ENCODE results near the gene ADCY9. TPM values are rescaled to one million over a fixed set of nuclear protein-coding genes. Genes with fewer than 3 reads are reported as not detected.
"Not testable (repeated sequence)": the region's sequence is repeated elsewhere in the genome, so short reads cannot be mapped to it uniquely, and the experiment has no call there.

ADCY9 gene
- total RNA-seq, 2 donors from 2014 or later, result 31.5 to 42.2 TPM

- peak overlapping the region; percentile 21 to 23 for H3K27ac ChIP-seq
- no peak for TF ChIP-seq CTCF (IDR thresholded peaks at IDR 0.05)
- H3K27me3 ChIP-seq, result no peaks in the 10 kb centered on the region
- peaks cover 0 to 53% of the 10 kb centered on the region in 2 donors for H3K4me1 ChIP-seq
- H3K36me3 ChIP-seq, result no peaks in the 10 kb centered on the region
- no peak overlapping the region for H3K4me3 ChIP-seq
- DNase-seq (ENCODE audit: low spot score), result no peak
- no peaks in the 10 kb centered on the region for H3K9me3 ChIP-seq
These were observed 162.4 kb downstream of the ADCY9 start for GRCh38 chr16:3953728-3954410.

GRCh38 chr16:3952737-3953131, 163.5 kb downstream of the ADCY9 start:
- no peaks in the 10 kb centered on the region for H3K9me3 ChIP-seq
- H3K4me1 ChIP-seq, result peaks cover 0 to 51% of the 10 kb centered on the region in 2 donors
- DNase-seq (ENCODE audit: low spot score), result peak; percentile 90
- TF ChIP-seq CTCF (IDR thresholded peaks at IDR 0.05), result no peak
- no peak overlapping the region for H3K4me3 ChIP-seq
- peak overlapping the region; percentile 50 to 86 for H3K27ac ChIP-seq
- H3K27me3 ChIP-seq, result no peaks in the 10 kb centered on the region
- no peaks in the 10 kb centered on the region for H3K36me3 ChIP-seq

- no peak overlapping the region for H3K4me3 ChIP-seq
- no peaks in the 10 kb centered on the region for H3K9me3 ChIP-seq
These were observed 164.1 kb downstream of the ADCY9 start for GRCh38 chr16:3951861-3952736.

GRCh38 chr16:3951380-3951779, 164.9 kb downstream of the ADCY9 start:
- H3K36me3 ChIP-seq; H3K9me3 ChIP-seq; H3K4me3 ChIP-seq; H3K27me3 ChIP-seq; DNase-seq (ENCODE audit: low spot score): not testable (repeated sequence)
- Histone ChIP-seq H3K27ac (peak overlapping the region; percentile 86 to 87), H3K4me1 (peaks cover 0 to 53% of the 10 kb centered on the region in 2 donors)

More at GRCh38 chr16:3951861-3952736, 164.1 kb downstream of the ADCY9 start:
- H3K27ac ChIP-seq, result peak overlapping the region; percentile 86 to 87
- peaks cover 0 to 51% of the 10 kb centered on the region in 2 donors for H3K4me1 ChIP-seq
- no peak for TF ChIP-seq CTCF (IDR thresholded peaks at IDR 0.05)
- H3K27me3 ChIP-seq, result no peaks in the 10 kb centered on the region
- no peak for DNase-seq (ENCODE audit: low spot score)
- no peaks in the 10 kb centered on the region for H3K36me3 ChIP-seq

- H3K27me3 ChIP-seq, result no peaks in the 10 kb centered on the region
- H3K4me3 ChIP-seq, result peak overlapping the region in 1 of 2 donors; percentile 31
- peak; percentile 95 for DNase-seq (ENCODE audit: low spot score)
- H3K36me3 ChIP-seq, result no peaks in the 10 kb centered on the region
- peak overlapping the region; percentile 86 to 87 for H3K27ac ChIP-seq
- H3K9me3 ChIP-seq, result no peaks in the 10 kb centered on the region
- no peak for TF ChIP-seq CTCF (IDR thresholded peaks at IDR 0.05)
- peaks cover 0 to 60% of the 10 kb centered on the region in 2 donors for H3K4me1 ChIP-seq
These were observed 165.7 kb downstream of the ADCY9 start for GRCh38 chr16:3950343-3951193.

Measured in right atrium auricular region (tissue), 2 donors.